Measurements from ENCODE around the gene COL5A2. TPM values are rescaled to one million over a fixed set of nuclear protein-coding genes. Genes with fewer than 3 reads are reported as not detected.

The COL5A2 gene
- total RNA-seq, 4 donors from 2014 or later: 7.7 to 29.5 (median 16.9) TPM

GRCh38 chr2:188984065-188984491, 195.5 kb downstream of the COL5A2 start:
- no peak overlapping the region for H3K4me3 ChIP-seq (ENCODE audit: low read depth, poor library complexity, severe bottlenecking)
- TF ChIP-seq POLR2A (IDR thresholded peaks at IDR 0.05) (no peak), CTCF (IDR thresholded peaks at IDR 0.05) (no peak)
- intact Hi-C loops (cut with DNase I; ENCODE audit: low total_unique reads): no loop called here
- no peak for DNase-seq (ENCODE audit: low spot score in 2 of 2)

GRCh38 chr2:188983427-188984064, 196.0 kb downstream of the COL5A2 start:
- no peak for DNase-seq (ENCODE audit: low spot score in 2 of 2)
- WGBS, 2 donors: 50 to 66% methylated on average over 4 of the region's 4 CpGs
- no peak overlapping the region for H3K4me3 ChIP-seq (ENCODE audit: low read depth, poor library complexity, severe bottlenecking)
- TF ChIP-seq CTCF (IDR thresholded peaks at IDR 0.05): no peak
- no peak for TF ChIP-seq POLR2A (IDR thresholded peaks at IDR 0.05)
- intact Hi-C loops (cut with DNase I; ENCODE audit: low total_unique reads): no loop called here

Small RNA genes within 50 kb of the gene (microRNA-seq; reads per million reads assigned to microRNA genes)
- 2.0 to 4.5 reads per million in 2 donors for gene MIR3129 (ENCODE audit: borderline number of aligned reads in 1 of 2, borderline replicate concordance in 2 of 2)
- gene MIR3606 (ENCODE audit: borderline number of aligned reads in 1 of 2, borderline replicate concordance in 2 of 2): 0 to 2.0 reads per million in 2 donors

Other genes starting within 250 kb of the COL5A2 start
- 100 to 1,000 TPM in 1 of 4 donors, 10 to 100 TPM in 3; 16.7 to 142 (median 24.9) TPM for gene COL3A1, start 205.4 kb downstream of the COL5A2 start, total RNA-seq

Data from lower leg skin (tissue), 4 donors.